GM19043 (cell line): ENCODE measurements around the gene FMN1.

ENCODE experiments used
- ATAC-seq: cut with Tn5 transposase; IDR thresholded peaks from one replicate; pipeline ENCODE4 v1.9.1; 2021; ENCODE audit warnings: low read depth; ENCODE audit not compliant: unreplicated experiment

Gene FMN1

DNA sequence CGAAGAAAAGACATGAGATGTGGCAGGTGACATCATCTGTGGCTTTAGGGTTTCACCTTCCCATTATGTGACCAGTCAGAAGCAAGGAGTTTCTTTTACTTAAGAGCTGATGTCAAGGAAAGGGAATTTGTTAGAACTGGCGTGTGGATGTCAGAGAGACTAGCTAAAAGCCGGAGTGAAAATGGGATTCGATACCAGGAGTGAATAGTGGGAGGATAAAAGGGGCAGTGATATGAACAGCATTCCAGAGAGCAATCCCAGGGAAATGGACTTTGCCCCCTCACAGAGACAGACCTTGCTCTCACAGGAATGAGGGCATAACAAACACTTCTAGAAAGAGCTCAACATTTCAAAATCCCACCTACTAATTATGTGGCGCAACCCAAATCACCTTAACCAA lies 5.9 kb upstream of the FMN1 start:
- no peak for ATAC-seq

DNA sequence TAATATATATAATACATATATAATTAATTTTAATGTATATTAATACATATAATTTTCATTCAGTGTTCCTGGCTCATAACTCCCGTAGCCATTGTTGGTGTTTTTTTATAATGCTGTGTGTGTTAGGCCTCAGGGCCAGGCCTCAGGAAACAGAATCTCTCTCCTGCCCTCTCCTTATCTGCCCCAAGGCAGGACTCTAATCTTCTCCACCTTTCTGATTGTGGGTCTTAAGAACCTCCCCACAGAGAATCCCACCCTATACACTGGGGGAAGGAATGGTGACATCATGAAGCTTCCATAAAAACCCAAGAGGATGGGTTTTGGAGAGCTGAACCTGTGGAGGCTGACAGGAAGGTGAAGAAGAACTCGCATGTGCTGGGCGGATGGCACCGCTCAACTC lies 4.0 kb upstream of the FMN1 start:
- ATAC-seq: no peak

DNA sequence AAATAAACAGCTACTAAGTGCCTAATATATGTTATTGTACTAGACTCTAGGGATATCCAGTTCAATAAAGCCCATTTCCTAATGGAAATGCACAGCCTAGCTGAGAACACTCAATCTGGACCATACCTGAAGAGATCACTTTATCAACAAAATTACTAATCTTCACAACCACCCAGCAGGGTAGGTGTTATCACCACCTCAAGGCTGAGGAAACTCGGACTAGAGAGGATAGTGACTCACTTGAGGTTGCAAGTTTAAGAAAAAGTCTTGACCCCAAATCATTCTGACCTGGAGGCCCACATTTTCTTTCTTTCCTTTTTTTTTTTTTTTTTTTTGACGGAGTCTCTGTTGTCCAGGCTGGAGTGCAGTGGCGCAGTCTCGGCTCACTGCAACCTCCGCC lies 3.1 kb upstream of the FMN1 start:
- no peak for ATAC-seq

DNA sequence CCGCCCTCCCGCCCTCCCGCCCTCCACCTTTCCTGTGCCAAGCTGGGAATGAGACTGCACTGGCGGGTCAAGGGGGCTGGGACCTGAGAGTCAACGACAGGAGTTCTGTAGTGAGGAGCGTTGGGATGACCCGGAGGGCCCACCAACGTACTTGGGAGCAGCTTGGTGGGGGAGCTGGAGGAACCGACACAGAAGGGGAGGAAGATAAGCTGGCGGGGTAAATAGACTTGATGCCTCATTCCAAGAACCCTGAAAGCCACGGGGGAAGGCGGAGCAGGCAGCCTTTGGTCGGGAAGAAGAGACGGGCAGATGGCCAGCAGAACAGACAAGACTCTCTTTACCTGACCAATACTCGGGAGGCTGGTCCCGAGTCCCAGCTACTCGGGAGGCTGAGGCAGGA lies 277 bp downstream of the FMN1 start:
- ATAC-seq: no peak

DNA sequence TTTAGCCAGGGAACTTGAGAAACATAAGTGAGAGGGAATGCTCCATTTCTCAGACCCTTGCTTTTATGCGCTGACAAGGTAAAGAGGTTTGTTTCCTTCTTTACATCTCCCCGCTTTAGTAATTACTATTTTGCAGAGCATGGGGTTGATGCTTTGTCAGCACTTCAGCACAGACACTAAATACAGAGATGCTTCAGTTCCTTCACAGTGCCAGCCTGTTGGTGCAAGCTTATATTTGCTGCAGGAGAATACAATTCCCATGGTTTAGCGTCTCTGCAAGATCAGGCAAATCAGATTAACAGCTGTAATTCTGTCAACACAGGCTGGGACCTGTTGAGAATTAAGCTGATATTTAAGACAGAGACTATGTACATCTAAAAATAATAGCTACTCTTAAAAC lies 2.9 kb downstream of the FMN1 start:
- no peak for ATAC-seq

DNA sequence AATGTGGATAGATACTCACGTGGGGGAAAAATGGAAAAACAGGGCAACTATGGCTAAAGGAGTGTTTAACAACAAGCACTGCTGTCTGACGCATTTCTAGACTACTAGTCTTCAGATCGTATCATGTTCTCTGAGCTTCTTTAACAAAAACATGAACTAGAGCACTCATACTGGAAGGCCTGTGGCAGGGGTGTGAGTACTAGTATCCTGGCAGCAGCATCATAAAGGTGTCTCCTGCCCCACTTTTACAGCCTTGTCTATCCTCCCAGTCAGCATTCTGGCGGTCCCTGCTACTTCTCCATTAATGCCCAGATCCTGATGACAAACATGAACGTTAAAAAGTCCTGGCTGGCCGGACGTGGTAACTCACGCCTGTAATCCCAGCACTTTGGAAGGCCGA lies 4.0 kb downstream of the FMN1 start:
- no peak for ATAC-seq

DNA sequence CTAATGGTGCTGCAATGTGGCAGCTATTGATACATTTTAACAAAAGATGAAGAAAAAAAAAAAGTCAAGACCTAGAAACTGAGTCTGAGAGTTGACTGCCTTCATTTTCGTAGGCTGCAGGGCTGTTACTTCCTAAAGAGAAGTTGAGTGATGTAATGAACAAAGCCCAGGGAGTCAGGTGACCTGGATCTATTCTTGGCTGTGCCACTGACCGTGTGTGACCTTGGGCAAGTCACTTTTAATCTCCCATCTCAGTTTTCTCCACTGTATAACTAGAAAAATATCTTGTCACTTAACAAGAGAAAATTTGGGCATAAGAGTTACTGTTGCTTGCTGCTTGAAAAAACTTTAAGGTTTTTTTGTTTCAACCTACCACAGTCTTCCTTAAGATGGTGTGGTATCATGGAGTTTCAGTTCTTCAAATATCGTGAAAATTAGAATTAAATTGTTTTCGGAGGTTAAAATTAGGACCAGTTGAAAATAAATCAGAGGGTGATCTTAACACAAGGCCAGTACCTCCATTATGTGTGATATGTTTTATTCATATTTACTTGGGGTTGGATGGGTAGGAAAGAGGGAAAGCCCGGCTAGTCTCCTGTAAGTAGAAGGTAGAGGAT lies 5.8 kb downstream of the FMN1 start:
- no peak for ATAC-seq

DNA sequence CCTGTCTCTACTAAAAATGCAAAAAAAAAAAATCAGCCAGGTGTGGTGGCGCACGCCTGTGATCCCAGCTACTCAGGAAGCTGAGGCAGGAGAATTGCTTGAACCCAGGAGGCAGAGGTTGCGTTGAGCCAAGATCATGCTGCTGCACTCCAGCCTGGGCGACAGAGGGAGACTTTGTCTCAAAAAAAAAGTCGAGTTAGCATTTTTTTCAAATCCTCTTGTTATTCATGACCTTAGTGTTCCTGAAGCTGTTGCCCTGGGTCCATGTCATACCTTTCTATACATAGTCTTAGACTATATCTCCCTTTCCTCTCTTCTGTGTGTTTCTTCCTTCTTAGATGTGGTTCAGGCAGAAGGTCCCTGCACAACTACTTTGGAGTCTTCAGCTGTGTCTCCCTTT lies 6.4 kb downstream of the FMN1 start:
- ATAC-seq: no peak

DNA sequence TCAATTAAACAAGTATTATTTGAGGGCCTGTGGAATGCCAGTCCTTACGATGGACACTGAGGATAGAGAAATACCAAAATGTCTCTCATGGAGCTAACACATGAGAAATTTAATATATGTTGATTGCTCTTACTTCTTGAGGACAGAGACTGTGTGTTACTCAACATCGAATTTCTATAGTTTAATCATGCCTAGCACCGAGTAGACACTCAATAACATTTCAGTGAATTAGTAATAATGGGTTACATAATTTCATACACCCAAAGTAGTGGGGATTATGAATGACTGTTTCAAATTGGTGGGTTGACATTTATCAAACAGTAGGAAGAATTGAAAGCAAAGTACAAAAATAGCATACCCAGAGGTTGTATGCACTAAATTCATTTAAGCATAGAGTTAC lies 11.2 kb downstream of the FMN1 start:
- ATAC-seq: no peak

DNA sequence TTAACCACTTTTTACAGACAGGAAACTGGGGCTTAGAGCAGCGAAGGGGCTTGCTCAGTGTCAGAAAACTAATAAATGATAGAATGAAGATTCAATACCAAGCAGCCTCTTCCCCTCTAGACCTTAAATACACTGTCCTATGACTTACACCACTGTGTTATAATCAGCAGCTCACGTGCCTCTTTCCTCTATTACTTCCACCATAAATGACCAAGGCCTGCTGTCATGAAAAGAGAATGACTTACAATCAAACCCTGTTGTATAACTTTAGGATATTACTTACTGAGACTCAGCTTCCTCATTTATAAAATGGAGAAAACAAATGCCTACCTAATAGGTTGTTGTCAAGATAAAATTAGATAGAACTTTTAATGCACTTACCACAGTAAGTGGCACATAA lies 11.6 kb downstream of the FMN1 start:
- no peak for ATAC-seq

DNA sequence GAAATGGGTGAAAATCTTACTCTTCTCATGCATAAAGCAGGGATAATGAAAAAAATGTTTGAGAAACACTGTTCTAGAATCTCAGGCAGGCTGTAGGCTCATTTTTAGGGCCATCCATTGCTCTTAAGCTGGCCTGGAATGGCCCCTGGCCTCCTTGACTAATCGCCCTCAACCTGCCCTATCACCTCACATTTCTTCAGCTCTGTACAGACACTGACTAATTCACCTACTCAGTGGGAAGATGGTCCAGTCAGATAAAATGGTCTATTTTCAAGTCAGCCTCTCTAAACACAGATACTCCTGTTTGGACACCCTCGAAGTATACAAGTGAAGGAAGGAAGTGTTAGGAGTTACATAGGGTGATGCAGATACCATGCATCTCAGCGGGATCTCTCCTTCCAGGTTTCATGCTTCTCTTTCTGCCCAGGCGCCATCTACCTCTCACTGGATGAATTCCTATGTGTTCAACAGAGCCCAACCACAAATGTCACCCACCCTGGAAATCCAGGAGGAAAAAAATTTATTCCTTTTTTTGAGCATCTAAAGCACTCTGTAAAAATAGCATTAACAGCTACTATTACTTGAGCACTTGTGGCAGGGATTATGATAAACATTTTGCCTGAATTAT lies 12.1 kb downstream of the FMN1 start:
- ATAC-seq: no peak

DNA sequence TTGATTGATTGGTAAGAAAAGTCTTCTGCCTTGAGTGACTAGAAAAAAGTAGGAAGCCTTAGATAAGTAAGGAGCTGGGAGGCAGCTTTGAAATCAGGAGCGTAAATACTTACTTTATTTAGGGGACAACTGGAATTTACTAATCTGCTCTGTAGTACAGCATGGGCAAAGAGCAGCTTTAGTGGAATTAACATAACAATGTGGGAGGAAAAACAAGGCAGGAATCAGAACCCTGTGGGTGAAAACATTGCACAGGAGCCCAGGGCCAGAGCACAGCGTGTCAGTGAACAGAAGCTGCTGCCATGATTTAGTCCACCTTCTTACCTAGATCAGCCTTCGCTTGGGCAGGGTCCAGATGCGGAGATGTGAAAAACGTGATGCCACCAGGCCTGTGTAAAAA lies 14.6 kb downstream of the FMN1 start:
- ATAC-seq: no peak

DNA sequence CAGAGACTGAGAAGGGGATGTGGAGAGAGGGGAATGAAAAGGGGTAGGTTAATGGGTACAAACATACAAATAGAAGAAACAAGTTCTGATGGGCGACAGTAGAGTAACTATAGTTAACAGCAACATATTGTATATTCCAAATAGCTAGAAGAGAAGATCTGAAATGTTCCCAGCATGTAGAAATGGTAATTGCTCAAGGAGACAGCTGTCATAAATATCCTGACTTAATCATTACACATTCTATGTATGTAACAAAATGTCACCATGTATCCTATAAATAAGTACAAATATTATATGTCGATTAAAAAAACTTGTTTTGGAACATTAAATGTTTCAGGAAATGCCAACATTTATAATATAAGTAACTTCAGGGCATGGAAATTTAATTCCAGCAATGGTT lies 23.3 kb downstream of the FMN1 start:
- no peak for ATAC-seq

DNA sequence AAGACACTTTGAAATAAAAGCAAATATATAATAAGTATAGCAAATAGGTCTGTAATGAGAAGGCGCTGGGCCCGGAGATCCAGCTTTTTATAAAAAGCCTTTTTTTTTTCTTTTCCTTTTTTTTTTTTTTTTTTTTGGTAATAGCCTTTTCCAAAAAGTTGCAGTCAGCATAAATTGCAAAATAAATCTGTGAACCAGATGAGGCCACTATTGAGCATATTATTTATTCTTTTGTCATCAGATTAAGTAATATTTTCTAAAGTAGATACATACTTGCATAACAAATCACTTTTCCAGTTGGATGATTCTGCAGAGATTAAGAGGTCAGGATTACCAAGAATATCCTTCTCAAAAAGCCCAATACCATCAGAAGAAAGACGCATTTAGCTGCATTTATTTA lies 24.9 kb downstream of the FMN1 start:
- ATAC-seq: no peak

DNA sequence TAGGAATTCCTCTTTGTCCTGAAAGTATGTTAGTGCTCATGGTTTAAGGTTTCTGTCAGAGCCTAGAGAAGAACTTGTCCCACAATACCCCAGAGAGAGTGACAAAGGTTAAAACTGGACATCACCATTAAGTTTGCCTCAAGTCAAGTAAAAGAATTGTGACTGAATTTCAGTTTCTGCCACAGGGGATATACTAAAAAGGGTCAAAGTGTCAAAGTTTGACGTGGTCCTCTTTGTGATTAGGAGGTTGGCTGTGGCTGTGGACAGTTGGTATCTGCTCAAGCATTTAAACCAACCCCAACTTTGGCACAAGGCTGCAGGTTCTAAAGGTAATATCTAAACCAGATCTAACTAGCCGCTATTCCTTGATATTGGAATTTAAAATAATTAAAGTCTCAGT lies 26.1 kb downstream of the FMN1 start:
- ATAC-seq: no peak

DNA sequence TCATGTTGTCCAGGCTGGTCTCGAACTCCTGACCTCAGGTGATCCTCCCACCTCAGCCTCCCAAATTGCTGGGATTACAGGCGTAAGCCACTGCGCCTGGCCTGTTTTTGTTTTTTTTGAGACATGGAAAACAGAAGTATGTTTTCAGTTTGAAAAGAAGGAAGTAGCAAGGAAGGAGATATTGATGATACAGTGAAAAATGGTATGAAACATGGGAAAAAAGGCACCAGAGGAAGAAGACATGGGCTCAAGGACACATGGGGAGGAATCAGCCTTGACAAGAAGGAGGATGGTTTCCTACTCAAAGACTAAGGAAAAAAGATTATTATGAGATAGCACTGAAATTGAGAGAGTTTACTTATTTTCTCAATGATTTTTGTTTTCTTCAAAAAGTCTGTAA lies 30.7 kb downstream of the FMN1 start:
- no peak for ATAC-seq

DNA sequence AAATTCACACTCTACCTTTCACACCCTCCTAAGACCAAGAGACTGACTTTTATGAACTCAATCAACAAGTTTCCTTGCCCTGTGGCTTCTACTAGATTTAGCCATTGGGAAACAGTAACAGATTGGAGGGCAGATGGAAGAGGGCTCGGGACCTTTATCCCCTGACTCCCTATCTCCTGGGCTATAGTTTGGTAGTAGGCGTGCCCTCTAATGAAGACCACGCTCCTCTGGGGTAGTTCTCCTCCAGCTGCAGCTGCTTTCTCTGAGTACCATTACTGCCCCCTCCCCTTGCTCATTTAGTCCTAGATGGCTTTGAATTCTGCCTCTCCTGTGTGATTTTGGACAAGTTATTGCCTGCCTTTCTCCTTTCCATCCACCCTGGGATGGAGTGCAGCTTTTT lies 33.3 kb downstream of the FMN1 start:
- ATAC-seq: no peak

DNA sequence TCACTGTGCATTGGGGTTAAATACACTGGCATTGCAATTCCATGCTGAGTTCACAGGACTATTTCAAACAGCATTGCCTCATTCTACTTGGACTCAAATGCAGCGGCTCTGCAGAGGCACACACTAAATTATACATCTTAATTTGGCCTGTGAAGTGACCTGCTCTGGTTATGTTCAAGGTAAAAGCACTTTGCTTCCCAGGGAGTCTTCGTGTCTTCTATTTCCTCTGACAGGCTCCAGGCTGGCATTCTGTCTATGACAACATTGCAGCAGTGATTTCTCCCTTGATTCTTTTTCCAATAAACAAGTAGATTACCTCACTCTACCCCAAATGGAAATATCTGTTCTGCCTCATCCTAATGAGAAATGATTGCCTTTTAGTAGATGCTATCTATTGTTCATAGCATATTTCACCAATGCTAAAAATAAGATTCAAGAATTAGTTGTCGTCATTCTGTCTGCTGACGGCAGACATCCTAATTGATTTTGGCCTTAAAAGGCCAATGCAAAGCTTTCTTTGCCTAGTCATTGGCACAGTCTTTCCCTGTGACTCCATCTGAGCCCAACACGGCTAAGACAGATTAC lies 33.8 kb downstream of the FMN1 start:
- no peak for ATAC-seq

DNA sequence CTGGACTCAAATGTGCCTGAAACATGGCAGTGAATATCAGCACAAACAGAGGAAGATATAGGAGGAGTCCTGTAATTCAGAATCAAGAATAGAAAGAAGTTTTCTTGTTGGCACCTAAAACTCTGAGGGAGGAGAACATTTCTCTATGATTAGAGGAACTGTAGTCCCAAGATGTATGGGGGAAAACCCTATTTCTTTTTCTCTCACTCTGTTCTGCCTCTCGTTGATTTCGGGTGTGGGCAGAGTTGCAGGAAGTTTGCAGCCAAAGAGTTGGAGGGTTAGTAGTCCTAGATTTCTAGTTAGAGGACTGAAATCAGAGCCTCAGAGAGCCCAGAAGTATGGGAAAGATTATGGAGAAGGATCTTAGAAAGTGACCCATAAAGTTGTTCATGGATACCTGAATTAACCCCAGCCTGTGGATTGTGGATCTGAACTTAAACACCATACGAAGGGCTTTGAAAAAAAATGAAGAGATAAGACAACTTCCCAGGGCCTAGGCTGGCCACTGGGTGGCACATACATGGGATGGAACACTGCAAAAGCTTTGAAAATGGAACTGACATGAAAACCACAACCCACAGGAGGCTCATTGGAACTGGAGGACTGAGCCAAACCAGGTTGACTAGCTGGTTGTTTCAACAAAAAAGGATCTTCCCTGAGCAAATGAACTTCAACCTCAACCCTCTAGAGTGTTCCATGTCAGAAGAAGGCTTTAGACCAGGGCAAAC lies 34.6 kb downstream of the FMN1 start:
- no peak for ATAC-seq

DNA sequence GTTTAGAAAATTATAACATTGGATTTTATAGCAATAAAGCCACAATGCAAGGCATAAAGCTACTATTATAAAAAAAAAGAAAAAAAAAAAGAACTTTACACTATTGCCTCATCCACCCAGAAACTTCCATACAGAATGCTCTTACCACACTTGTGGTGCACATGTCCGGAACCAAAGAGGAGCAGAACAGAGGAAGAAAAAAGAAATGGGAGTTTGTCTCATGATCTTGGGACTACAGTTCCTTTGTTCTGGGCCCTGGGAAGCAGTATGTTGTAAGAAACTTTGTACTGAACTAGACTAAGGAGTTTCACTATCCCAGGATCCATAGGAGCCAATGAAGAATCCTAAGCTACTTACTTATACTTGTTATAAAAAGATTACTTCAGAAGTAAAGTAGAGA lies 36.1 kb downstream of the FMN1 start:
- no peak for ATAC-seq

DNA sequence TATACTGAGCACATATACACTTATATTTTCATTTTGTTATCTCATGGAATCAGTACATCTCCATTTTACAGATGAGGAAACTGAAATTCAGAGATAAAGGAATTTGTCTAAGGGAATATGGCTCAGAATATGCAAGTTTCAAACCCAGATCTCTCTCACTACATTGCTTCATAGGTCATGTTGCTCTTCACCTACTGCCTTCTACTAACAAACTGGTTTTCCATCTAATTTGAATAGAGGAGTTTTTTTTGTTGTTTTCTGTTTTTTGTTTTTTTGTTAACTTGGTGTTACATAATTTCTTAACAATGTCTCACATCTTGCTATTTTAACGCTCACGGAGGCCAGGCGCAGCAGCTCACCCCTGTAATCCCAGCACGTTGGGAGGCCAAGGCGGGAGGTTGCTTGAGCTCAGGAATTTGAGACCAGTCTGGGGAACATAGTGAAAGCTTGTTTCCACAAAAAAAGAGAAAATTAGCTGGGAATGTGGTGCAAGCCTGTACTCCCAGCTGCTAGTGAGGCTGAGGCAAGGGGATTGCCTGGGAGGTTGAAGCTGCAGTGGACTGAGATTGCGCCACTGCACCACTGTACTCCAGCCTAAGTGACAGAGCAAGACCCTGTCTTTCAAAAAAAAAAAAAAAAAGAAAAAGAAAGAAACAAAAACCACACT lies 37.0 kb downstream of the FMN1 start:
- no peak for ATAC-seq
